Measurements from ENCODE around the gene PLA1A. TPM values are rescaled to one million over a fixed set of nuclear protein-coding genes. Genes with fewer than 3 reads are reported as not detected.
"Not testable (repeated sequence)": the region's sequence is repeated elsewhere in the genome, so short reads cannot be mapped to it uniquely, and the experiment has no call there.

PLA1A gene
- total RNA-seq, 4 donors from 2014 or later = 0.97 to 9.6 (median 3.2) TPM

DNA sequence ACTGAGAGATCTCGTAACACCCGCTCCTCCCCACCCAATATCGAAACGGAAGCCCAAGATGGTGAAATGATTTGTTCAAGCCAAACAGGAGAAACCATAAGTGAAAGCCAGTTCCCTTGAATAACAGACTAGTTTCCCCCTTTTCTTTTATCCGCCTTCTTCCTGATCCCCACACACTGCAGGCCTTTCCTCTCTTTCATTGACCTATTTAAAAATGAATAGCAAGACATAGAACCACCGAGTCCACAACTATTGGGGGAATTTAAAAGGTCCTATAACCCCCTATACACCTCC, 79.9 kb downstream of the PLA1A start:
- H3K9me3 ChIP-seq = no peaks in the 10 kb centered on the region
- ATAC-seq = no peak
- peaks cover 0 to 26% of the 10 kb centered on the region in 2 donors for H3K36me3 ChIP-seq
- peak overlapping the region; percentile 72 to 86 (median 78) for H3K4me3 ChIP-seq
- intact Hi-C loops (cut with DNase I; ENCODE audit: low total_unique reads) (loop anchor here (1.0 to 5.0 kb wide), 6 partner anchors 25 to 418 kb away; partner anchors contain the start of genes ADPRH, CFAP91, PLA1A and TIMMDC1), in situ Hi-C loops (cut with MboI; ENCODE audit: low sequenced_read_pairs in 4 of 4) (loop anchor here (25.0 kb wide), 3 partner anchors 165 to 410 kb away; partner anchors contain the start of genes ARHGAP31 (in 3 of the 4) and GSK3B (in 1 of the 4))
- H3K4me1 ChIP-seq = peaks cover 19% of the 10 kb centered on the region in 2 donors
- no peaks in the 10 kb centered on the region for H3K27me3 ChIP-seq
- H3K27ac ChIP-seq = peak overlapping the region; percentile 89 to 97 (median 96)
- TF ChIP-seq CTCF (IDR thresholded peaks at IDR 0.05 in 4 of 5, conservative IDR thresholded peaks at IDR 0.05 in 1 of 5) (no peak), POLR2A (IDR thresholded peaks at IDR 0.05) (no peak)
- no peak for DNase-seq

DNA sequence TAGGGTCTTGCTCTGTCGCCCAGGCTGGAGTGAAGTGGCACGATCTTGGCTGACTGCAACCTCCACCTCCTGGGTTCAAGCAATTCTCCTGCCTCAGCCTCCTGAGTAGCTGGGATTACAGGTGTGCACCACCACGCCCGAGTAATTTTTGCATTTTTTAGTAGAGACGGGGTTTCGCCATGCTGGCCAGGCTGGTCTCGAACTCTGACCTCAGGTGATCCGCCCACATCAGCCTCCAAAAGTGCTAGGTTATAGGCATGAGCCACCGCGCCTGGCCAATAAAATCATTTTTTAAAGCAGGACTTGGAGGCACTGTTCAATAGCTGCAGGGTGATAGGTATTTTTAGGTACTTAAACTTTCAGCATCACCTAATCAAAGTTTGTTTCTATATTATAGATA, 80.5 kb downstream of the PLA1A start:
- intact Hi-C loops (cut with DNase I; ENCODE audit: low total_unique reads) (loop anchor here (5.0 kb wide), 2 partner anchors 81 to 101 kb away; partner anchors contain the start of genes ADPRH and PLA1A), in situ Hi-C loops (cut with MboI; ENCODE audit: low sequenced_read_pairs in 4 of 4) (loop anchor here (25.0 kb wide), 3 partner anchors 166 to 409 kb away; partner anchors contain the start of genes ARHGAP31 (in 3 of the 4) and GSK3B (in 1 of the 4))
- H3K27me3 ChIP-seq, H3K9me3 ChIP-seq, DNase-seq, H3K4me3 ChIP-seq, ATAC-seq: not testable (repeated sequence)
- peaks cover 19% of the 10 kb centered on the region in 2 donors for H3K4me1 ChIP-seq
- H3K36me3 ChIP-seq = peaks cover 0 to 20% of the 10 kb centered on the region in 2 donors
- H3K27ac ChIP-seq = peak overlapping the region in 1 of 4 donors; percentile 97

Other genes with a start within 250 kb of the PLA1A start
- 10 to 100 TPM in 3 of 4 donors, 1 to 10 TPM in 1; 9.0 to 21.2 (median 15.5) TPM for gene TMEM39A, start 134.3 kb upstream of the PLA1A start, total RNA-seq
- 1 to 10 TPM; 2.6 to 6.3 (median 3.3) TPM for gene POGLUT1, start 128.9 kb upstream of the PLA1A start, total RNA-seq
- gene TIMMDC1, start 99.3 kb upstream of the PLA1A start, total RNA-seq = 100 to 1,000 TPM in 2 of 4 donors, 10 to 100 TPM in 2; 41.2 to 137 (median 101) TPM
- under 1 TPM in 1 of 4 donors, not detected in 3; 0.13 TPM for gene CD80, start 38.3 kb upstream of the PLA1A start, total RNA-seq
- gene ADPRH, start 18.4 kb upstream of the PLA1A start, total RNA-seq = 10 to 100 TPM in 2 of 4 donors, 1 to 10 TPM in 2; 8.2 to 15.3 (median 10.3) TPM
- 10 to 100 TPM in 3 of 4 donors, 1 to 10 TPM in 1; 7.8 to 38.9 (median 30.3) TPM for gene POPDC2, start 62.7 kb downstream of the PLA1A start, total RNA-seq
- gene COX17, start 79.5 kb downstream of the PLA1A start, total RNA-seq = 100 to 1,000 TPM in 1 of 4 donors, 10 to 100 TPM in 3; 63.4 to 146 (median 87.5) TPM
- gene CFAP91, start 105.1 kb downstream of the PLA1A start, total RNA-seq = under 1 TPM in 3 of 4 donors, not detected in 1; 0.11 to 0.36 (median 0.20) TPM
- gene NR1I2, start 184.2 kb downstream of the PLA1A start, total RNA-seq = under 1 TPM in 2 of 4 donors, not detected in 2; 0.17 to 0.18 TPM

All from gastrocnemius medialis (tissue), 4 donors.